Common myeloid progenitor, CD34-positive (primary cell): ENCODE results near the gene ABLIM2.

Source experiments
- CTCF ChIA-PET: fragments of 350-600 bp; sonication (Branson Sonifier 250); formaldehyde crosslinking; loops from one replicate; lab custom pipeline; 2021; ENCODE audit warnings: antibody characterized with exemption; lab: Charles Lee
- POLR2A ChIA-PET: fragments of 350-600 bp; sonication (Branson Sonifier 250); formaldehyde crosslinking; loops from one replicate; lab custom pipeline; 2021; ENCODE audit warnings: antibody characterized with exemption; lab: Charles Lee
- DNase-seq, 3 donors: peaks; one replicate each; pipeline versions ENCODE4 v3.0.0 to v3.0.0-alpha.2; 2013
- H3K27ac ChIP-seq, 2 experiments: 1 replicate in 1 of 2; 2 replicates in 1 of 2; pipeline ENCODE4 v1.7.0; 2013; ENCODE audit warnings: inconsistent platforms in 2 of 2, low read length in 2 of 2, mild to moderate bottlenecking in 2 of 2, low read depth in 1 of 2, moderate library complexity in 1 of 2; ENCODE audit not compliant: severe bottlenecking in 2 of 2, insufficient read depth in 1 of 2, poor library complexity in 1 of 2
- H3K27me3 ChIP-seq, 5 experiments: replicated peaks in 2 of 5; 1 replicate in 3 of 5; 2 replicates in 2 of 5; pipeline versions ENCODE4 v1.6.1 to v1.7.0; 2013; ENCODE audit warnings: low read length in 4 of 5, mild to moderate bottlenecking in 2 of 5, moderate library complexity in 2 of 5, inconsistent platforms in 1 of 5; ENCODE audit not compliant: insufficient read depth in 5 of 5, control insufficient read depth in 4 of 5
- H3K36me3 ChIP-seq, 4 experiments: 1 replicate in 2 of 4; 2 replicates in 2 of 4; pipeline versions ENCODE4 v1.6.1 to v1.7.0; 2013; ENCODE audit warnings: low read length in 3 of 4, control low read depth in 1 of 4, mild to moderate bottlenecking in 1 of 4; ENCODE audit not compliant: control insufficient read depth in 4 of 4, insufficient read depth in 4 of 4
- H3K4me1 ChIP-seq, 4 experiments: 1 replicate in 3 of 4; 2 replicates in 1 of 4; pipeline versions ENCODE4 v1.6.1 to v1.7.1; 2013; ENCODE audit warnings: low read length in 3 of 4, mild to moderate bottlenecking in 3 of 4, control low read depth in 1 of 4, inconsistent platforms in 1 of 4, moderate library complexity in 1 of 4; ENCODE audit not compliant: control insufficient read depth in 4 of 4, insufficient read depth in 4 of 4; ENCODE audit errors: control extremely low read depth in 1 of 4
- H3K4me3 ChIP-seq, 7 experiments: 1 replicate in 4 of 7; 2 replicates in 3 of 7; pipeline versions ENCODE4 v1.5.1 to v1.7.0; 2013; ENCODE audit warnings: mild to moderate bottlenecking in 7 of 7, low read length in 6 of 7, moderate library complexity in 6 of 7, inconsistent platforms in 2 of 7, low read depth in 2 of 7, control low read depth in 1 of 7; ENCODE audit not compliant: insufficient read depth in 4 of 7, control insufficient read depth in 1 of 7; ENCODE audit errors: extremely low read depth in 1 of 7
- H3K9me3 ChIP-seq, 5 experiments: 1 replicate in 4 of 5; 2 replicates in 1 of 5; pipeline versions ENCODE4 v1.6.1 to v1.7.1; 2013; ENCODE audit warnings: low read length in 4 of 5, mild to moderate bottlenecking in 2 of 5, inconsistent platforms in 1 of 5, low read depth in 1 of 5, moderate library complexity in 1 of 5; ENCODE audit not compliant: control insufficient read depth in 4 of 5, insufficient read depth in 2 of 5; ENCODE audit errors: control extremely low read depth in 1 of 5
- WGBS: methylation state at CpG from one replicate; pipeline ENCODE4 v1.1.5; 2013; ENCODE audit not compliant: insufficient coverage; 5-methylcytosine and 5-hydroxymethylcytosine counted together

Gene ABLIM2

GRCh38 chr4:8160233-8160560 is 1.6 kb upstream of the ABLIM2 start:
- CTCF ChIA-PET, result no interaction called here
- no peaks in the 10 kb centered on the region for H3K36me3 ChIP-seq
- no peak overlapping the region for H3K4me3 ChIP-seq
- no peak overlapping the region for H3K27ac ChIP-seq
- 89% methylated on average over 1 of the region's 4 CpGs for WGBS
- no peak for DNase-seq
- POLR2A ChIA-PET, result no interaction called here
- no peaks in the 10 kb centered on the region for H3K9me3 ChIP-seq
- H3K27me3 ChIP-seq, result peaks cover 0 to 42% (median 25%) of the 10 kb centered on the region in 5 experiments
- peaks cover 0 to 18% (median 16%) of the 10 kb centered on the region in 4 experiments for H3K4me1 ChIP-seq

- no peak for DNase-seq
- no peak overlapping the region for H3K27ac ChIP-seq
- peaks cover 0 to 46% (median 27%) of the 10 kb centered on the region in 5 experiments for H3K27me3 ChIP-seq
- POLR2A ChIA-PET, result no interaction called here
- H3K9me3 ChIP-seq, result no peaks in the 10 kb centered on the region
- H3K36me3 ChIP-seq, result no peaks in the 10 kb centered on the region
- CTCF ChIA-PET, result interaction anchor here (0.9 to 2.9 kb wide), 3 partner anchors 17 to 39 kb away, joined by 3 to 10 read pairs (median 3); no protein-coding TSS in a partner anchor
- peaks cover 0 to 18% (median 16%) of the 10 kb centered on the region in 4 experiments for H3K4me1 ChIP-seq
- peak overlapping the region; percentile 47 to 81 (median 72) for H3K4me3 ChIP-seq
- 40% methylated on average over 8 of the region's 13 CpGs for whole genome bisulfite sequencing
These were observed 1.1 kb upstream of the ABLIM2 start for GRCh38 chr4:8159537-8160232.

- Histone ChIP-seq H3K9me3 (no peaks in the 10 kb centered on the region), H3K27ac (no peak overlapping the region), H3K27me3 (peaks cover 0 to 53% (median 27%) of the 10 kb centered on the region in 5 experiments), H3K4me1 (peaks cover 0 to 18% (median 16%) of the 10 kb centered on the region in 4 experiments), H3K4me3 (peak overlapping the region; percentile 1 to 81 (median 60)), H3K36me3 (no peaks in the 10 kb centered on the region)
- WGBS, result 4% methylated on average over 63 of the region's 70 CpGs
- ChIA-PET POLR2A (no interaction called here), CTCF (interaction anchor here (1.2 to 2.9 kb wide), 3 partner anchors 12 to 34 kb away, joined by 3 to 10 read pairs (median 3); no protein-coding TSS in a partner anchor)
- DNase-seq, result no peak
These were observed 486 bp downstream of the ABLIM2 start for GRCh38 chr4:8157944-8158709.

- H3K4me1 ChIP-seq, result peaks cover 0 to 18% (median 16%) of the 10 kb centered on the region in 4 experiments
- peaks cover 0 to 58% (median 27%) of the 10 kb centered on the region in 5 experiments for H3K27me3 ChIP-seq
- ChIA-PET POLR2A (no interaction called here), CTCF (interaction anchor here (2.9 kb wide), 1 partner anchor 19 kb away, joined by 10 read pairs; no protein-coding TSS in a partner anchor)
- H3K9me3 ChIP-seq, result no peaks in the 10 kb centered on the region
- H3K36me3 ChIP-seq, result no peaks in the 10 kb centered on the region
- 24% methylated on average over 11 of the region's 15 CpGs for WGBS
- no peak overlapping the region for H3K4me3 ChIP-seq
- no peak overlapping the region for H3K27ac ChIP-seq
- no peak for DNase-seq
These were observed 1.1 kb downstream of the ABLIM2 start for GRCh38 chr4:8157496-8157895.

- peaks cover 0 to 18% (median 16%) of the 10 kb centered on the region in 4 experiments for H3K4me1 ChIP-seq
- H3K9me3 ChIP-seq, result no peaks in the 10 kb centered on the region
- no peak for DNase-seq
- ChIA-PET POLR2A (no interaction called here), CTCF (interaction anchor here (1.2 to 2.9 kb wide), 2 partner anchors 15 to 20 kb away, joined by 3 to 10 read pairs; no protein-coding TSS in a partner anchor)
- no peak overlapping the region for H3K27ac ChIP-seq
- 84% methylated on average over 8 of the region's 8 CpGs for WGBS
- peaks cover 0 to 59% (median 27%) of the 10 kb centered on the region in 5 experiments for H3K27me3 ChIP-seq
- H3K4me3 ChIP-seq, result no peak overlapping the region
- no peaks in the 10 kb centered on the region for H3K36me3 ChIP-seq
These were observed 2.0 kb downstream of the ABLIM2 start for GRCh38 chr4:8156617-8157016.

GRCh38 chr4:8155660-8156421 is 2.8 kb downstream of the ABLIM2 start:
- Histone ChIP-seq H3K9me3 (no peaks in the 10 kb centered on the region), H3K27ac (no peak overlapping the region), H3K4me1 (peaks cover 0 to 18% (median 16%) of the 10 kb centered on the region in 4 experiments), H3K36me3 (no peaks in the 10 kb centered on the region), H3K4me3 (no peak overlapping the region), H3K27me3 (peaks cover 0 to 62% (median 26%) of the 10 kb centered on the region in 5 experiments)
- WGBS, result 91% methylated on average over 14 of the region's 14 CpGs
- ChIA-PET POLR2A (no interaction called here), CTCF (interaction anchor here (1.2 kb wide), 1 partner anchor 15 kb away, joined by 3 read pairs; no protein-coding TSS in a partner anchor)
- DNase-seq, result no peak
